CD4-positive, alpha-beta T cell treated with Interleukin-15 for 4 hours (primary cell): ENCODE results near the gene RAB7A.

ENCODE experiments used
- DNase-seq: peaks from one replicate; pipeline ENCODE4 v3.0.0-alpha.2; 2020; ENCODE audit warnings: low spot score

Gene RAB7A

GRCh38 chr3:128854475-128854874 is 128.5 kb downstream of the RAB7A start:
- DNase-seq, result no peak

GRCh38 chr3:128855569-128855968 is 129.6 kb downstream of the RAB7A start:
- DNase-seq, result no peak

DNA sequence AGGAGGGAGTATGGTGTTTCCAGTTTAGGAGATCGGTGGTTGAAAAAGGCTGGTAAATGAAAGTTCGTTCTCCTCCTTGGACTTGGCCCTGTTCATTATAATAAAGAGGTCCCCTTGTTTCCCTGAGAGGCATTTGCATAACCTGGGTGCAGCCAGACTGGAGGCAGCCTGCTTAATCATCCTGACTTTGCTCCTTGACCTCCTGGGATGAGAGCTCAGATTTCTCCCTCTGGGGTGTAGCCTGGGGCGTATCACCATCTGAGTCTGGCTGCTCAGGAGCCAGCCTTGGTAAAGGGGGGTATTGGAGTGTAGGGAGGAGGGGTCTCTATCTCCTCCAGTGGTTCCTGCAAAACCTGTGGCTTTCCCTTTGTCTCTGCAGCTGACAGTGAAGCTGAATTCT is 132.2 kb downstream of the RAB7A start:
- DNase-seq, result no peak

DNA sequence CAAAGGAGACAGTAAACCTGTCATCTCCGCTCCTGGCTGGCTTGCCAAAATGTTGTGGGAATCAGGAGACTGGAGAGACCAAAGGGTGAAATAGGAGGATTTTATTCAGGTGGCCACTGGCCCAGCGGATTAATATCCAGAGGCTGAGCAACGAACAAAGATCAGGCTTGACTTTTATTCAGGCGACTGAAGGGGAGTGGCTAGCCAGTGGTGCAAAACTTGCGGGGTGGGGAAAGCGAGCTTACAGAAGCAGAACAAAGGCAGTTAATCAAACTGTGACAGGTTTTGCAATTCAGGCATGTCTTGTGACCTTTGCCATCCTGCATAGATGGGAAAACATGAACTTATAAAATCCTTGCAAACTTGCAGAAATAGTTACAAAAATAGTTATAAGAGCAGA is 133.6 kb downstream of the RAB7A start:
- DNase-seq, result no peak

DNA sequence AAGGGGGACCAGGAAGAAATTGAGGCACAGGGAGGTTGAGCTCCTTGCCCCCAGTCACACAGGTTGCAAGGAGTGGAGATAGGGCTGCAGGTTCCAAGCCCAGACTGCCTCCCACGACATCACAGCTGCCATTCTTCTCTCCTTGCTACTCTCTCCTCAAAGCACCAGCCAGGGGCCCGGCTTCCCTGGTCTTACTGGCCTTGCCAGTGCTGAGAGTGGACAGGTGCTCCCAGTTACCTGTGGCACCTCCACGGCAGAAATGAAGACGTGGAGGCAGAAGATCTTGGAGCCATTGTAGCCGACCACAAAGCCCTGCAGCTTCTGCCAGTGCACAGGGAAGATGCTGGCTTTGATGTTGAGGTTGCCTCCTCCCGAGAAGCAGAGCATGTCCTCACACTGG is 135.5 kb downstream of the RAB7A start:
- DNase-seq, result no peak

- DNase-seq, result no peak
Observed at GRCh38 chr3:128863560-128863959, 137.6 kb downstream of the RAB7A start.
